Placental pericyte (primary cell): ENCODE measurements around the gene ELL2. TPM values are rescaled to one million over a fixed set of nuclear protein-coding genes. Genes with fewer than 3 reads are reported as not detected.

ENCODE experiments used
- total RNA-seq: library from RNA; depleted of rRNA; stranded (reverse); fragments of >200 nt; gene quantifications from 2 replicates; pipeline ENCODE4 v1.2.3, GENCODE V29; 2012

Gene ELL2
- total RNA-seq: 81.0 and 116 TPM in 2 replicates

GRCh38 chr5:95961617-95962474 is at the start of gene ELL2:
Gene ELL2 (minus strand): TSS chr5:95961851. CDS start chr5:95961721, 130 bp downstream.

Other genes starting within 250 kb of the ELL2 start
- 128 and 196 TPM in 2 replicates for gene RHOBTB3, start 230.5 kb downstream of the ELL2 start, total RNA-seq
- 54.5 and 146 TPM in 2 replicates for gene GLRX, start 139.1 kb downstream of the ELL2 start, total RNA-seq